GM10847 (cell line): Measurements from ENCODE around the gene MRPS22.

Source experiments
- POLR2A ChIP-seq: IDR thresholded peaks from 2 replicates; pipeline ENCODE4 v1.6.1; 2011; ENCODE audit not compliant: insufficient read length; ENCODE audit errors: extremely low read depth

MRPS22 gene

GRCh38 chr3:139320551-139321309 lies 23.1 kb upstream of the MRPS22 start:
- no peak for TF ChIP-seq POLR2A

- TF ChIP-seq POLR2A: no peak
Observed at GRCh38 chr3:139322346-139322745, 21.5 kb upstream of the MRPS22 start.

GRCh38 chr3:139323146-139323545 lies 20.7 kb upstream of the MRPS22 start:
- no peak for TF ChIP-seq POLR2A

- no peak for TF ChIP-seq POLR2A
Observed at GRCh38 chr3:139324456-139324855, 19.4 kb upstream of the MRPS22 start.

- no peak for TF ChIP-seq POLR2A
Observed at GRCh38 chr3:139325551-139325950, 18.3 kb upstream of the MRPS22 start.

- no peak for TF ChIP-seq POLR2A
Observed at GRCh38 chr3:139326131-139326530, 17.7 kb upstream of the MRPS22 start.

- no peak for TF ChIP-seq POLR2A
Observed at GRCh38 chr3:139326707-139327106, 17.1 kb upstream of the MRPS22 start.

GRCh38 chr3:139327231-139327630 lies 16.6 kb upstream of the MRPS22 start:
- TF ChIP-seq POLR2A: no peak

GRCh38 chr3:139327861-139328260 lies 16.0 kb upstream of the MRPS22 start:
- no peak for TF ChIP-seq POLR2A

- no peak for TF ChIP-seq POLR2A
Observed at GRCh38 chr3:139328356-139328755, 15.5 kb upstream of the MRPS22 start.

- TF ChIP-seq POLR2A: no peak
Observed at GRCh38 chr3:139329364-139329850, 14.4 kb upstream of the MRPS22 start.

- no peak for TF ChIP-seq POLR2A
Observed at GRCh38 chr3:139332092-139332491, 11.7 kb upstream of the MRPS22 start.

- TF ChIP-seq POLR2A: no peak
Observed at GRCh38 chr3:139338405-139338804, 5.4 kb upstream of the MRPS22 start.

GRCh38 chr3:139339219-139339906 lies 4.5 kb upstream of the MRPS22 start:
- TF ChIP-seq POLR2A: no peak

- no peak for TF ChIP-seq POLR2A
Observed at GRCh38 chr3:139340784-139341183, 3.0 kb upstream of the MRPS22 start.

GRCh38 chr3:139342054-139342453 lies 1.8 kb upstream of the MRPS22 start:
- no peak for TF ChIP-seq POLR2A
